ENCODE data around the gene NDUFS1. TPM values are rescaled to one million over a fixed set of nuclear protein-coding genes. Genes with fewer than 3 reads are reported as not detected.
A peak's percentile ranks its signal among the peaks of the same experiment; 100 is the strongest.
"Not testable (repeated sequence)": the region's sequence is repeated elsewhere in the genome, so short reads cannot be mapped to it uniquely, and the experiment has no call there.

Gene NDUFS1
- total RNA-seq, 2 experiments from 2014 or later, result 58.2 to 82.1 TPM

- Mint-ChIP-seq H3K27me3 (no peaks in the 10 kb centered on the region), H3K36me3 (peaks cover 15% of the 10 kb centered on the region), H3K4me3 (no peak overlapping the region), H3K9me3 (ENCODE audit: low read depth) (no peaks in the 10 kb centered on the region), H3K27ac (no peak overlapping the region), H3K4me1 (no peaks in the 10 kb centered on the region)
- no peak for DNase-seq
- no peak for ATAC-seq
- CTCF ChIA-PET, result no interaction called here
Observed at GRCh38 chr2:206112108-206112507, 47.1 kb downstream of the NDUFS1 start.

- ATAC-seq (no peak), DNase-seq (no peak)
- Mint-ChIP-seq H3K4me1 (no peaks in the 10 kb centered on the region), H3K27me3 (no peaks in the 10 kb centered on the region), H3K36me3 (peaks cover 2% of the 10 kb centered on the region), H3K4me3 (no peak overlapping the region), H3K27ac (no peak overlapping the region), H3K9me3 (ENCODE audit: low read depth) (no peaks in the 10 kb centered on the region)
- CTCF ChIA-PET, result no interaction called here
Observed at GRCh38 chr2:206108713-206109112, 50.5 kb downstream of the NDUFS1 start.

- Mint-ChIP-seq H3K9me3 (ENCODE audit: low read depth) (no peaks in the 10 kb centered on the region), H3K36me3 (no peaks in the 10 kb centered on the region), H3K27me3 (no peaks in the 10 kb centered on the region), H3K4me3 (no peak overlapping the region), H3K4me1 (no peaks in the 10 kb centered on the region), H3K27ac (no peak overlapping the region)
- CTCF ChIA-PET, result no interaction called here
- ATAC-seq (no peak), DNase-seq (no peak)
Observed at GRCh38 chr2:206105541-206105940, 53.7 kb downstream of the NDUFS1 start.

- no peaks in the 10 kb centered on the region for H3K4me1 Mint-ChIP-seq
- ATAC-seq (no peak), DNase-seq (no peak)
- H3K27me3 Mint-ChIP-seq, result no peaks in the 10 kb centered on the region
- no peak overlapping the region for H3K4me3 Mint-ChIP-seq
- H3K36me3 Mint-ChIP-seq, result no peaks in the 10 kb centered on the region
- CTCF ChIA-PET, result no interaction called here
- H3K27ac Mint-ChIP-seq, result no peak overlapping the region
- no peaks in the 10 kb centered on the region for H3K9me3 Mint-ChIP-seq (ENCODE audit: low read depth)
Observed at GRCh38 chr2:206105038-206105437, 54.2 kb downstream of the NDUFS1 start.

- not testable (repeated sequence) for H3K27ac Mint-ChIP-seq; DNase-seq; H3K36me3 Mint-ChIP-seq; ATAC-seq; H3K27me3 Mint-ChIP-seq; H3K4me3 Mint-ChIP-seq; H3K4me1 Mint-ChIP-seq; H3K9me3 Mint-ChIP-seq (ENCODE audit: low read depth)
- CTCF ChIA-PET, result interaction anchor here (1.0 kb wide), 1 partner anchor 110 kb away, joined by 3 read pairs; no protein-coding TSS in a partner anchor
Observed at GRCh38 chr2:206098872-206099271, 60.4 kb downstream of the NDUFS1 start.

GRCh38 chr2:206098471-206098870 is 60.8 kb downstream of the NDUFS1 start:
- CTCF ChIA-PET, result no interaction called here

GRCh38 chr2:206096876-206097275 is 62.4 kb downstream of the NDUFS1 start:
- no peak overlapping the region for H3K27ac Mint-ChIP-seq
- no peak overlapping the region for H3K4me3 Mint-ChIP-seq
- no peaks in the 10 kb centered on the region for H3K9me3 Mint-ChIP-seq (ENCODE audit: low read depth)
- H3K36me3 Mint-ChIP-seq, result peaks cover 2% of the 10 kb centered on the region
- ATAC-seq (no peak), DNase-seq (no peak)
- H3K27me3 Mint-ChIP-seq, result no peaks in the 10 kb centered on the region
- CTCF ChIA-PET, result interaction anchor here (1.3 to 1.4 kb wide), 2 partner anchors 10 to 46 kb away, joined by 3 read pairs; no protein-coding TSS in a partner anchor
- H3K4me1 Mint-ChIP-seq, result peaks cover 3% of the 10 kb centered on the region

More at GRCh38 chr2:206098471-206098870, 60.8 kb downstream of the NDUFS1 start:
- H3K4me1 Mint-ChIP-seq, result peaks cover 3% of the 10 kb centered on the region
- ATAC-seq (no peak), DNase-seq (no peak)
- no peaks in the 10 kb centered on the region for H3K36me3 Mint-ChIP-seq
- H3K4me3 Mint-ChIP-seq, result no peak overlapping the region
- H3K27ac Mint-ChIP-seq, result no peak overlapping the region
- H3K27me3 Mint-ChIP-seq, result no peaks in the 10 kb centered on the region
- no peaks in the 10 kb centered on the region for H3K9me3 Mint-ChIP-seq (ENCODE audit: low read depth)

- CTCF ChIA-PET, result interaction anchor here (1.3 to 1.4 kb wide), 2 partner anchors 9 to 47 kb away, joined by 3 read pairs; no protein-coding TSS in a partner anchor
- Mint-ChIP-seq H3K9me3 (ENCODE audit: low read depth) (no peaks in the 10 kb centered on the region), H3K4me3 (no peak overlapping the region), H3K27me3 (no peaks in the 10 kb centered on the region), H3K4me1 (peaks cover 3% of the 10 kb centered on the region), H3K36me3 (peaks cover 2% of the 10 kb centered on the region), H3K27ac (no peak overlapping the region)
- DNase-seq (no peak), ATAC-seq (no peak)
Observed at GRCh38 chr2:206095536-206096332, 63.5 kb downstream of the NDUFS1 start.

GRCh38 chr2:206092297-206092696 is 66.9 kb downstream of the NDUFS1 start:
- Mint-ChIP-seq H3K27ac (no peak overlapping the region), H3K4me1 (peaks cover 11% of the 10 kb centered on the region), H3K36me3 (peaks cover 2% of the 10 kb centered on the region), H3K4me3 (no peak overlapping the region), H3K9me3 (ENCODE audit: low read depth) (no peaks in the 10 kb centered on the region), H3K27me3 (no peaks in the 10 kb centered on the region)
- DNase-seq, result no peak
- CTCF ChIA-PET, result interaction anchor here (1.2 kb wide), 1 partner anchor 67 kb away, joined by 4 read pairs; the partner anchor contains the start of gene EEF1B2
- ATAC-seq, result no peak

GRCh38 chr2:206088248-206088647 is 71.0 kb downstream of the NDUFS1 start:
- no peak for DNase-seq
- CTCF ChIA-PET, result interaction anchor here (0.9 to 1.2 kb wide), 2 partner anchors 19 to 76 kb away, joined by 3 to 4 read pairs; no protein-coding TSS in a partner anchor
- no peak for ATAC-seq
- Mint-ChIP-seq H3K27me3 (no peaks in the 10 kb centered on the region), H3K27ac (no peak overlapping the region), H3K36me3 (peaks cover 4% of the 10 kb centered on the region), H3K4me3 (no peak overlapping the region), H3K4me1 (peaks cover 20% of the 10 kb centered on the region), H3K9me3 (ENCODE audit: low read depth) (no peaks in the 10 kb centered on the region)

GRCh38 chr2:206086716-206087350 is 72.4 kb downstream of the NDUFS1 start:
- Mint-ChIP-seq H3K4me1 (peaks cover 21% of the 10 kb centered on the region), H3K36me3 (peaks cover 2% of the 10 kb centered on the region), H3K27ac (peak overlapping the region; percentile 79), H3K9me3 (ENCODE audit: low read depth) (no peaks in the 10 kb centered on the region), H3K27me3 (no peaks in the 10 kb centered on the region), H3K4me3 (peak overlapping the region; percentile 96)
- CTCF ChIA-PET, result interaction anchor here (0.6 to 1.3 kb wide), 5 partner anchors 9 to 139 kb away, joined by 3 to 4 read pairs (median 3); no protein-coding TSS in a partner anchor
- ATAC-seq (no peak), DNase-seq (no peak)

GRCh38 chr2:206085742-206086445 is 73.3 kb downstream of the NDUFS1 start, which contains the start of gene INO80D:
TSS of gene INO80D (minus strand) at chr2:206086174. CDS start at chr2:206063016, 23,158 bp downstream.
- H3K9me3 Mint-ChIP-seq (ENCODE audit: low read depth), result no peaks in the 10 kb centered on the region
- peak; percentile 88 for DNase-seq
- H3K27ac Mint-ChIP-seq, result peak within 1 kb of the TSS; percentile 99
- H3K4me1 Mint-ChIP-seq, result peaks cover 23% of the 10 kb centered on the region
- H3K36me3 Mint-ChIP-seq, result peaks cover 2% of the 10 kb centered on the region
- H3K4me3 Mint-ChIP-seq, result peak within 1 kb of the TSS; percentile 96
- H3K27me3 Mint-ChIP-seq, result no peaks in the 10 kb centered on the region
- ATAC-seq, result peak; percentile 91
- CTCF ChIA-PET, result interaction anchor here (0.6 to 1.3 kb wide), 3 partner anchors 79 to 138 kb away, joined by 3 to 4 read pairs (median 3); no protein-coding TSS in a partner anchor

All from activated CD8-positive, alpha-beta memory T cell treated with anti-CD3 and anti-CD28 coated beads, Interleukin-2, amount 10 ng/mL, durations not matched to agents 7 days and 5 days (primary cell).